Measurements from ENCODE around the gene MAPKAP1.

DNA sequence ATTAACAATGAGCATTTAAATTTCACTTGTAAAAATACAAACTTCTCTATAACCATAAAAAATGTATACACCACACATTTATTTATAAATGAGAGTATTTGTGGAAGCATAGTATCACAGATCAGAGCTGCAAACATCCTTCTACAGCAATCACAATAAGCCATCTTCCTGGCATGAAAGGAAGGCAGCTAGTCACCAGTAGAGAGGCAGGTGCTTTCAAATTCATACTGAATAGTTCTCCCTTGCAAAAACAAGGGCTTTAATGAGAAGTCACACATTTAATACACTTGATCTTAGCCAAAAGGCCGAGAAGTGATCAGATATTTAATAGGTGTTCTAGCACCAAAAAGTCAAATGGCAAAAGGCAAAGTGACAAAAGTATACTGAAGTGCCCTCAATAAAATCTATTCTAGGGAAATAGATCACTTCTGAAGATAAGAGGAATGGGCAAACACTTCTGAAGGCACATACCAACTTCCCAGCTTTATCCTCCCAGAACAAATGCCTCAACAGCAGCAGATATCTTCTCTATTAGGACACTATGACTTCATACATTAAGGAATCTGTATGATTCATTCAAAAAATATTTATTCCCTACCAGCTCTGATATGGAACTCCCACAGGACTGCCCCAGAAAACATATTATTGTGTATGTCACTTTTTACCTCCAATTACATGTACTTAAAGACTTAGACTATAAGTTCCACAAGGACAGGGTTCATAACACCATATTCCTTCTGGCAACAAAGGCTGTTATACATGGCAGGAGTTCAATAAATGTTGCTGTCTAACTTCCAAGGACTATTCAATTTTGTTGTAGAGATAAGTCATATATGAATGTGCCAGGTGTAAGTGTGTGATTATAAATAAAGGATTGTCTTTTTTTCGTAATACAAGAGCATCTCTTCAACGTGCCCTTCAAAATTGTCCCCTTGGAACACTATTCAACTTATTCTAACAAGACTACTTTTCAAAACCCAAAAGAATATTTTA is 31.7 kb downstream of the MAPKAP1 start:
- TF ChIP-seq POLR2AphosphoS5 (IDR thresholded peaks at IDR 0.05; ENCODE audit: control insufficient read depth, insufficient read depth, low read depth, low read length) (no peak), STAT5B (CRISPR knock-in tag; IDR thresholded peaks at IDR 0.05) (no peak), RNF2 (IDR thresholded peaks at IDR 0.05) (no peak), POLR2A (conservative IDR thresholded peaks at IDR 0.05) (no peak), POLR3G (IDR thresholded peaks at IDR 0.05; ENCODE audit: extremely low read depth, insufficient read length, insufficient replicate concordance) (no peak), SMC3 (conservative IDR thresholded peaks at IDR 0.05; ENCODE audit: insufficient read depth, low read depth, low read length) (no peak)
- TF ChIP-seq, protein P1, sequence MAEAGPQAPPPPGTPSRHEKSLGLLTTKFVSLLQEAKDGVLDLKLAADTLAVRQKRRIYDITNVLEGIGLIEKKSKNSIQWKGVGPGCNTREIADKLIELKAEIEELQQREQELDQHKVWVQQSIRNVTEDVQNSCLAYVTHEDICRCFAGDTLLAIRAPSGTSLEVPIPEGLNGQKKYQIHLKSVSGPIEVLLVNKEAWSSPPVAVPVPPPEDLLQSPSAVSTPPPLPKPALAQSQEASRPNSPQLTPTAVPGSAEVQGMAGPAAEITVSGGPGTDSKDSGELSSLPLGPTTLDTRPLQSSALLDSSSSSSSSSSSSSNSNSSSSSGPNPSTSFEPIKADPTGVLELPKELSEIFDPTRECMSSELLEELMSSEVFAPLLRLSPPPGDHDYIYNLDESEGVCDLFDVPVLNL (CRISPR knock-in tag; IDR thresholded peaks at IDR 0.05; ENCODE audit: low read depth) = no peak
- TF ChIP-seq, protein P2, sequence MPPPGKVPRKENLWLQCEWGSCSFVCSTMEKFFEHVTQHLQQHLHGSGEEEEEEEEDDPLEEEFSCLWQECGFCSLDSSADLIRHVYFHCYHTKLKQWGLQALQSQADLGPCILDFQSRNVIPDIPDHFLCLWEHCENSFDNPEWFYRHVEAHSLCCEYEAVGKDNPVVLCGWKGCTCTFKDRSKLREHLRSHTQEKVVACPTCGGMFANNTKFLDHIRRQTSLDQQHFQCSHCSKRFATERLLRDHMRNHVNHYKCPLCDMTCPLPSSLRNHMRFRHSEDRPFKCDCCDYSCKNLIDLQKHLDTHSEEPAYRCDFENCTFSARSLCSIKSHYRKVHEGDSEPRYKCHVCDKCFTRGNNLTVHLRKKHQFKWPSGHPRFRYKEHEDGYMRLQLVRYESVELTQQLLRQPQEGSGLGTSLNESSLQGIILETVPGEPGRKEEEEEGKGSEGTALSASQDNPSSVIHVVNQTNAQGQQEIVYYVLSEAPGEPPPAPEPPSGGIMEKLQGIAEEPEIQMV (tag; conservative IDR thresholded peaks at IDR 0.05; ENCODE audit: low read depth) = no peak
- TF ChIP-seq, protein P3, sequence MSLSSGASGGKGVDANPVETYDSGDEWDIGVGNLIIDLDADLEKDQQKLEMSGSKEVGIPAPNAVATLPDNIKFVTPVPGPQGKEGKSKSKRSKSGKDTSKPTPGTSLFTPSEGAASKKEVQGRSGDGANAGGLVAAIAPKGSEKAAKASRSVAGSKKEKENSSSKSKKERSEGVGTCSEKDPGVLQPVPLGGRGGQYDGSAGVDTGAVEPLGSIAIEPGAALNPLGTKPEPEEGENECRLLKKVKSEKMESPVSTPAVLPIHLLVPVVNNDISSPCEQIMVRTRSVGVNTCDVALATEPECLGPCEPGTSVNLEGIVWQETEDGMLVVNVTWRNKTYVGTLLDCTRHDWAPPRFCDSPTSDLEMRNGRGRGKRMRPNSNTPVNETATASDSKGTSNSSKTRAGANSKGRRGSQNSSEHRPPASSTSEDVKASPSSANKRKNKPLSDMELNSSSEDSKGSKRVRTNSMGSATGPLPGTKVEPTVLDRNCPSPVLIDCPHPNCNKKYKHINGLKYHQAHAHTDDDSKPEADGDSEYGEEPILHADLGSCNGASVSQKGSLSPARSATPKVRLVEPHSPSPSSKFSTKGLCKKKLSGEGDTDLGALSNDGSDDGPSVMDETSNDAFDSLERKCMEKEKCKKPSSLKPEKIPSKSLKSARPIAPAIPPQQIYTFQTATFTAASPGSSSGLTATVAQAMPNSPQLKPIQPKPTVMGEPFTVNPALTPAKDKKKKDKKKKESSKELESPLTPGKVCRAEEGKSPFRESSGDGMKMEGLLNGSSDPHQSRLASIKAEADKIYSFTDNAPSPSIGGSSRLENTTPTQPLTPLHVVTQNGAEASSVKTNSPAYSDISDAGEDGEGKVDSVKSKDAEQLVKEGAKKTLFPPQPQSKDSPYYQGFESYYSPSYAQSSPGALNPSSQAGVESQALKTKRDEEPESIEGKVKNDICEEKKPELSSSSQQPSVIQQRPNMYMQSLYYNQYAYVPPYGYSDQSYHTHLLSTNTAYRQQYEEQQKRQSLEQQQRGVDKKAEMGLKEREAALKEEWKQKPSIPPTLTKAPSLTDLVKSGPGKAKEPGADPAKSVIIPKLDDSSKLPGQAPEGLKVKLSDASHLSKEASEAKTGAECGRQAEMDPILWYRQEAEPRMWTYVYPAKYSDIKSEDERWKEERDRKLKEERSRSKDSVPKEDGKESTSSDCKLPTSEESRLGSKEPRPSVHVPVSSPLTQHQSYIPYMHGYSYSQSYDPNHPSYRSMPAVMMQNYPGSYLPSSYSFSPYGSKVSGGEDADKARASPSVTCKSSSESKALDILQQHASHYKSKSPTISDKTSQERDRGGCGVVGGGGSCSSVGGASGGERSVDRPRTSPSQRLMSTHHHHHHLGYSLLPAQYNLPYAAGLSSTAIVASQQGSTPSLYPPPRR (CRISPR knock-in tag; IDR thresholded peaks at IDR 0.05; ENCODE audit: borderline replicate concordance) = no peak

Measured in K562 (cell line).